ENCODE data around the gene HPSE2. TPM values are rescaled to one million over a fixed set of nuclear protein-coding genes. Genes with fewer than 3 reads are reported as not detected.
A peak's percentile ranks its signal among the peaks of the same experiment; 100 is the strongest.

HPSE2 gene
- total RNA-seq, 1 donor from 2014 or later: not detected

- no peaks in the 10 kb centered on the region for H3K27me3 ChIP-seq (ENCODE audit: control insufficient read depth, insufficient read depth, low read length)
- H3K36me3 ChIP-seq (ENCODE audit: control insufficient read depth, insufficient read depth, low read length): no peaks in the 10 kb centered on the region
- DNase-seq (ENCODE audit: low read depth): no peak
- peak; percentile 18 for TF ChIP-seq CTCF (IDR thresholded peaks at IDR 0.05; ENCODE audit: insufficient read depth, low read length, poor library complexity, severe bottlenecking)
- no peak overlapping the region for H3K4me3 ChIP-seq (ENCODE audit: low read depth, low read length)
These were observed 383.0 kb downstream of the HPSE2 start for GRCh38 chr10:98852686-98853085.

GRCh38 chr10:98848361-98848760 lies 387.3 kb downstream of the HPSE2 start:
- TF ChIP-seq CTCF (IDR thresholded peaks at IDR 0.05; ENCODE audit: insufficient read depth, low read length, poor library complexity, severe bottlenecking): no peak
- H3K27me3 ChIP-seq (ENCODE audit: control insufficient read depth, insufficient read depth, low read length): no peaks in the 10 kb centered on the region
- no peak overlapping the region for H3K4me3 ChIP-seq (ENCODE audit: low read depth, low read length)
- DNase-seq (ENCODE audit: low read depth): no peak
- no peaks in the 10 kb centered on the region for H3K36me3 ChIP-seq (ENCODE audit: control insufficient read depth, insufficient read depth, low read length)

- Histone ChIP-seq H3K27me3 (ENCODE audit: control insufficient read depth, insufficient read depth, low read length) (no peaks in the 10 kb centered on the region), H3K4me3 (ENCODE audit: low read depth, low read length) (no peak overlapping the region), H3K36me3 (ENCODE audit: control insufficient read depth, insufficient read depth, low read length) (no peaks in the 10 kb centered on the region)
- no peak for DNase-seq (ENCODE audit: low read depth)
- no peak for TF ChIP-seq CTCF (IDR thresholded peaks at IDR 0.05; ENCODE audit: insufficient read depth, low read length, poor library complexity, severe bottlenecking)
These were observed 388.9 kb downstream of the HPSE2 start for GRCh38 chr10:98846787-98847186.

GRCh38 chr10:98833542-98833941 lies 402.1 kb downstream of the HPSE2 start:
- Histone ChIP-seq H3K27me3 (ENCODE audit: control insufficient read depth, insufficient read depth, low read length) (no peaks in the 10 kb centered on the region), H3K36me3 (ENCODE audit: control insufficient read depth, insufficient read depth, low read length) (no peaks in the 10 kb centered on the region), H3K4me3 (ENCODE audit: low read depth, low read length) (no peak overlapping the region)
- no peak for TF ChIP-seq CTCF (IDR thresholded peaks at IDR 0.05; ENCODE audit: insufficient read depth, low read length, poor library complexity, severe bottlenecking)
- no peak for DNase-seq (ENCODE audit: low read depth)

- TF ChIP-seq CTCF (IDR thresholded peaks at IDR 0.05; ENCODE audit: insufficient read depth, low read length, poor library complexity, severe bottlenecking): no peak
These were observed 402.9 kb downstream of the HPSE2 start for GRCh38 chr10:98832738-98833137.

GRCh38 chr10:98832196-98832595 lies 403.5 kb downstream of the HPSE2 start:
- DNase-seq (ENCODE audit: low read depth): no peak
- Histone ChIP-seq H3K27me3 (ENCODE audit: control insufficient read depth, insufficient read depth, low read length) (no peaks in the 10 kb centered on the region), H3K36me3 (ENCODE audit: control insufficient read depth, insufficient read depth, low read length) (no peaks in the 10 kb centered on the region), H3K4me3 (ENCODE audit: low read depth, low read length) (no peak overlapping the region)
- TF ChIP-seq CTCF (IDR thresholded peaks at IDR 0.05; ENCODE audit: insufficient read depth, low read length, poor library complexity, severe bottlenecking): no peak

More at GRCh38 chr10:98832738-98833137, 402.9 kb downstream of the HPSE2 start:
- H3K4me3 ChIP-seq (ENCODE audit: low read depth, low read length): no peak overlapping the region
- H3K27me3 ChIP-seq (ENCODE audit: control insufficient read depth, insufficient read depth, low read length): no peaks in the 10 kb centered on the region
- DNase-seq (ENCODE audit: low read depth): no peak
- no peaks in the 10 kb centered on the region for H3K36me3 ChIP-seq (ENCODE audit: control insufficient read depth, insufficient read depth, low read length)
